ENCODE data around the gene ALPP.
"Not testable (repeated sequence)": the region's sequence is repeated elsewhere in the genome, so short reads cannot be mapped to it uniquely, and the experiment has no call there.

ALPP gene

DNA sequence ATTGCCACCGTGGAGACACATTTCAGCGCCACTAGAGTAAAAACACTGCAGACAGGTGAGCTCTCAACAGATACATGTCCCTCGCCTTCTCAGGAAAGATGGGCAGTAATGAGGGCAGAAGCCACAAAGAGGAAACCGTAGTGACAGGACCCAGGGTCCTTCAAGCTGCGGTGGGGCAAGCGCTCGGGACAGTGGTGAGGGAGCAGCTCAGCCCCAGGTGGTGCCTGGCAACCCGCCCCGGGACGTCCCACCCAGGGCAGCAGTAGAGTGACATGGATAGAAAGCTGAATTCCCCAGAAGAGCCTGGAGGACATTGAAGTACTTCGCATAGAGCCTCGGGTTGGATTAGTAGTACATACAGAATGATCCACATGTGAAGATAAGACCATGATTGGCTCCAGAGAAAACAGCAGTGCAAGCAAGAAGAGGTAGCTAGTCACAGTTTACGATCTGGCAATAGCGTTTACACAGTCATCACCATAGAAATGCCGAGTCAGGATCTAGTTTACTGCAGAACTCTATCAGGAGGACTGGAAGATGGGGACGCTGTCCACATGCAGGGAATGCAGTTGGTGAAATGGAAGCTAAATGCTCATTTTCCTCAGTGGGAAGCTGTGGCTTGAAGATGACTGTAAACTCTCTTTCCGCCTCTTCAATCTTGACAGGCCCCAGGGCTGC is 37.4 kb upstream of the ALPP start:
- DNase-seq: no peak

- DNase-seq: no peak
These were observed 36.8 kb upstream of the ALPP start for GRCh38 chr2:232341739-232342126.

- DNase-seq: no peak
These were observed 35.7 kb upstream of the ALPP start for GRCh38 chr2:232342635-232343565.

GRCh38 chr2:232343821-232344220 is 34.7 kb upstream of the ALPP start:
- DNase-seq: no peak

DNA sequence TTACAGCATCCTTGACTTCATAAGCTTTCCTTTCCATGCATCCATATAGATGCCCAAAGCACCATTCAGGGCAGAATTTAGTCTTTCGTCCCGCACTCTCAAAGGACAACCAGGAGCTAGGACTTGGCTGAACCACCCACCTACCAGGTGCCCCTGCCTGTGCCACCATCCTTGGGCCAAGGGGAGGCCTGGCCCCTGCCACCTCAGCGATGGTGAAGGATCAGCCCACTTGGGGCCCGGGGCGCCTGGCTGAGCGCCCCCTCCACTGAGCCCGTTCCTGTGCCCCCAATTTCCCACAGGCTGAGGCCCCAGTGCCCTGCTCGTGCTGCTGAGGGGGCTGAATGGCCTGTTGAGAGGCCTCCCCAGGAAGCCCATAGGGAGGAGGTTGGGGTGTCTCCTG is 33.3 kb upstream of the ALPP start:
- no peak for DNase-seq

- DNase-seq: no peak
These were observed 31.2 kb upstream of the ALPP start for GRCh38 chr2:232347369-232347768.

DNA sequence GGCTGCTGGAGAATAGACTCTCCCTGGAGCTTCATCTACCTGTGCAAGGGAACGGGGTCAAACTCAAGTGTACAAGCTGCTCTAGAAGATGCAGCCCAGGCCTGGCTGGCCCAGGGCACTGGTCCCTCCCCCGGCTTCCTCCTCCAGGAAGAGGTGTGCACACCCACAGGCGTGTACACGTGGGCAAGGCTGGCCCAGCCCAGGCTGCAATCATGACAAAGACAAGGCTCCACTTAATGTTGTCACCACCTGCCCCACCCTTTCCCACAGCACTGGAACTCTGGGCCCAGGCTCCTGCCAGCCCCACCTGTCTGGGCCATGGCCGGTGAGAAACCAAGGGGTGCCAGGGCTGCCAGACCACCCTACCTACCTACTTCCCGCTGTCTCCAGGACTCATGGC is 29.6 kb upstream of the ALPP start:
- no peak for DNase-seq

DNA sequence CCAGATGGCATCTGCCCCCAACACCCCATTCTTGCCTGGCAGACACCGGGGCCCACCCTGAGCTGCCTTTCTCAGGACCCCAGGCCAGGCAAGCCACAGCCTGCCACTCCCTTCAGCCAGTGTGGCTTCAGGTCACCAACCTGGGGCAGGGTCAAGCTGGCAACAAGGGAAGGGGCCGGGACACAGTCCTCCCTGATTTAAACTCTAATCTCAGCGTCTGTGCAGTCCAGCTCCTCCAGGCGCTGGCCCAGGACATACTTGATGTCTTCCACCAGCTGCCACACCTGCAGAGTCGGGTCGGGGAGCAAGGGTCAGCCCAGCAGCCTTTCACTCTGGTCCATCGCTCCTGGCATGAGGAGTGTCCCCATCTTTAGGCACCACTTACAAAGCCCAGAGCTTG is 29.0 kb upstream of the ALPP start:
- DNase-seq: no peak

- no peak for DNase-seq
These were observed 28.5 kb upstream of the ALPP start for GRCh38 chr2:232349946-232350635.

GRCh38 chr2:232350804-232351685 is 27.5 kb upstream of the ALPP start:
- no peak for DNase-seq

- DNase-seq: no peak
These were observed 26.7 kb upstream of the ALPP start for GRCh38 chr2:232351686-232352510.

GRCh38 chr2:232352511-232353091 is 25.9 kb upstream of the ALPP start:
- DNase-seq: no peak

DNA sequence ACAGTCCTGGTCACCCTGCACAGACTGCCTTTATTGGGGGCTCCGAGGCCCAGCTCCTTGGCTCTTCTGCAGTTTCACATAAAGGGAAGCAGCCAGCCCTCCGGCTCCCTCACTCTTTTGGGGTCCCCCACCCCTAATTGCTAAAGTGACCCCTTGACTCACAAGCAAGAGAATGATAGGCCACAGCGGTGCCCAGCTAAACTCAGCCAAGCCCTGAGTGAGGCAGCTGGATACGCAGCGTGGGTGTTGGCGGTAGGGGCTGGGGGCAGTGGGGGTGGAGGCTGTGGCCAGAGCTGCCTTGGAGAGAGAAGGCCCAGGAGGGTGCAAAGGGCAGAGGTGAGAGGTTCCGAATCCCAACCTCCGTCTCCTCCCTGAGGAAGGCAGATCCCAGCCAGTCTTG is 25.5 kb upstream of the ALPP start:
- no peak for DNase-seq

DNA sequence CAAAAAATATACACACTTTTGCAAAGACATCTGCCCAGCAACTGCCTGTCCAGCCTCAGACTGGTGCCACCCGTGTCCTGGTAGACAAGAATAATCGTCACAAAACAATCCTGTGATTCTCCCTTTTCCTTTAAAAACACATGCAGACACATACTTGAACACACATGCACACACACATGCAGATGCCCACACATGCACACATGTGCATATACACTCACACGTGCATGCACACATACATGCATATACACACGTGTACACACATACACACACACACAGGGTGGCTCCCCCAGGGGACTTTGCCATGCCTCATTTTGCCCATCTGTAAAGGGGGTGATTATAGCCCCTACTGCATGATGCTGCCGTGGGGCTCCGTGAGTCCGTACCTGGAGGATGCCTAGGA is 24.9 kb upstream of the ALPP start:
- no peak for DNase-seq

DNA sequence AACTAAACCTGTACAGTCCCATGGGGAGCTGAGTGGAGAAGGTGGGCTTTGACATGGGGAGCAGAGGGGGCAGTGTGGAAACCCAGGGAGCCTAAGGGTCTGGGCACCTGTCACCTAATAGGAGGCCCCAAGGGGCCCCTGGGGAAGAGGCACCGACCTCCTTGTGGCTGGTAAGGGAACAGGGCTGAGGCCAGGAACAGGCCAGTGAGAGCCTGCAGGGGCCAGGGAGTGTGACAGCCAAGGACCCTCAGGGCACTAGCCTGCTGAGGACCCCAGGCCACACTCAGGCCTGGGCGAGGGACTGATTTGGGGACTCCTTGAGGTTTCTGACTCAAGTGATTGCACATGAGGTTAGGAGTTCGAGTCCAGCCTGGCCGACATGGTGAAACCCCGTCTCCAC is 24.5 kb upstream of the ALPP start:
- no peak for DNase-seq

- DNase-seq: no peak
These were observed 16.9 kb upstream of the ALPP start for GRCh38 chr2:232361646-232362045.

DNA sequence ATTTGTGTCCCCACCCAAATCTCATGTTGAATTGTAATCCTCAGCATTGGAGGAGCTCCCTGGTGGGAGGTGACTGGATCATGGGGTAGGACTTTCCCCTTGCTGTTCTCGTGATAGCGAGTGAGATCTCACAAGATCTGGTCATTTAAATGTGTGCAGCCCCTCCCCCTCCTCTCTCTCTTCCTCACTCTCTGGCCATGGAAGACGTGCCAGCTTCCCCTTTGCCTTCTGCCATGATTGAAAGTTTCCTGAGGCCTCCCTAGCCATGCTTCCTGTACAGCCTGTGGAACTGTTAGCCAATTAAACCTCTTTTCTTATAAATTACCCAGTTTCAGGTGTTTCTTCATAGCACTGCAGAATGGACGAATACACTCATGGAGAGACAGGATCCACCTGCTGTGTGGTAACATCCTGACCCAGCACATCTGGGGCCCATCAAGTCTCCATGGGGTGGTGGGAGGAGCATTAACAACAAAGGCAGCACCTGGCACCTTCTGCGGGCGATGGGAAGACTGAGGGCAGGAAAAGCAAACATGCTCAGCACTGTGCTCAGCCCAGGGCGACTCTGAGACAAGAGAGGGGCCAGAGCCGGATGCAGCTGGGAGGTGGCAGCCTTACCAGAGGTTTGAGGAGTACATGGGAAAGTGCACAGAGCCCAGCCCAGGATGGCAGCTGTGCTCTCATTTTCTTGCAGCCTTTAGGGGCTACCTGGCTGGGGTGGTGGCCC is 16.2 kb upstream of the ALPP start:
- DNase-seq: no peak

GRCh38 chr2:232363064-232363783 is 15.3 kb upstream of the ALPP start:
- DNase-seq: not testable (repeated sequence)

DNA sequence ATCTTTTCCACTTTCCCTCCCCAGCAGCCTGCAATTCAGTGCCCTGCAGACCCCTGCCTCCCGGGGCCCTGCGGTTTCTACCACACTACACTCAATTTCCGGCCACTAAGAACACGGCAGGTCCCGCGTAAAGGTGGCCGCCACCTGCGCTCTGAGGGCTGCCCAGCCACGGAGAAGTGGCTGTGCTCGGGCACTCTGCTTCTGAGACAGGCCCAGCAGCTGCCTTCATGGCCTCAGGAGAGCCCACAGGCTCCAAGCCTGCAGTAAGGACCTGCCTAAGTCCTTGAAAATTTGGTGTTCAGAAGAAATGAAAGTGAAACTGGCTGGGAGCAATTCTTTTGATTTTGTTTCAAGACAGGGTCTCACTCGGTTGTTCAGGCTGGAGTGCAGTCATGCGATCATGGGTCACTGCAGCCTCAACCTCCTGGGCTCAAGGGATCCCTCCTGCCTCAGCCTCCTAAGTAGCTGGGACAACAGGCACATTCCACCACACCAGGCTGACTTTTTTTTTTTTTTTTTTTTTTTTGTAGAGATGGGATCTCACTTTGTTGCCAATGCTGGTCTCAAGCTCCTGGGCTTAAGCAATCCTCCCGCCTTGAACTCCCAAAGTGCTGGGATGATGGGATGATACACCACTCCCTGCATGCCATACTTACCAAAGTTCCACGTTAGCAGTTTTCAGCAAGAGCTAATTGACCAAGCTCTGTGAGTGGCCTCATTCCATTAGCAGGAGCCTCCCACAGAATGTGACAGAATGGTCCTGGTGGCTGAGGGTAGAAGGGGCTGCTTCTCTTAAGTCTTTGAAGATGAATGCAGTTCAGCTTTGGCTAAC is 14.6 kb upstream of the ALPP start:
- DNase-seq: no peak

Measured in fibroblast of skin of abdomen (primary cell).